Measurements from ENCODE around the gene LUC7L3.

The LUC7L3 gene

GRCh38 chr17:50758989-50759544 lies 39.7 kb downstream of the LUC7L3 start:
- H3K27me3 ChIP-seq (replicated peaks; ENCODE audit: control insufficient read depth, insufficient read depth, low read length, poor library complexity, severe bottlenecking): peaks cover 2% of the 10 kb centered on the region
- H3K36me3 ChIP-seq (ENCODE audit: control insufficient read depth, insufficient read depth, low read length): peaks cover under 1% of the 10 kb centered on the region
- no peak for DNase-seq
- H3K9me3 ChIP-seq (ENCODE audit: control insufficient read depth, low read length): no peaks in the 10 kb centered on the region
- no peak overlapping the region for H3K4me3 ChIP-seq (ENCODE audit: insufficient read depth, low read depth, low read length, poor library complexity, severe bottlenecking)
- H3K4me1 ChIP-seq (ENCODE audit: control insufficient read depth, insufficient read depth, low read length, poor library complexity, severe bottlenecking): peaks cover 3% of the 10 kb centered on the region
- no peak overlapping the region for H3K27ac ChIP-seq (ENCODE audit: insufficient read depth, low read length, poor library complexity, severe bottlenecking)

- no peak for DNase-seq
- no peak overlapping the region for H3K4me3 ChIP-seq (ENCODE audit: insufficient read depth, low read depth, low read length, poor library complexity, severe bottlenecking)
- H3K27me3 ChIP-seq (replicated peaks; ENCODE audit: control insufficient read depth, insufficient read depth, low read length, poor library complexity, severe bottlenecking): peaks cover 2% of the 10 kb centered on the region
- no peaks in the 10 kb centered on the region for H3K9me3 ChIP-seq (ENCODE audit: control insufficient read depth, low read length)
- H3K4me1 ChIP-seq (ENCODE audit: control insufficient read depth, insufficient read depth, low read length, poor library complexity, severe bottlenecking): peaks cover 4% of the 10 kb centered on the region
- H3K27ac ChIP-seq (ENCODE audit: insufficient read depth, low read length, poor library complexity, severe bottlenecking): no peak overlapping the region
- no peaks in the 10 kb centered on the region for H3K36me3 ChIP-seq (ENCODE audit: control insufficient read depth, insufficient read depth, low read length)
These were observed 42.8 kb downstream of the LUC7L3 start for GRCh38 chr17:50762177-50762576.

GRCh38 chr17:50763716-50764475 lies 44.5 kb downstream of the LUC7L3 start:
- Histone ChIP-seq H3K4me1 (ENCODE audit: control insufficient read depth, insufficient read depth, low read length, poor library complexity, severe bottlenecking) (peaks cover 4% of the 10 kb centered on the region), H3K36me3 (ENCODE audit: control insufficient read depth, insufficient read depth, low read length) (no peaks in the 10 kb centered on the region), H3K4me3 (ENCODE audit: insufficient read depth, low read depth, low read length, poor library complexity, severe bottlenecking) (no peak overlapping the region), H3K9me3 (ENCODE audit: control insufficient read depth, low read length) (no peaks in the 10 kb centered on the region), H3K27ac (ENCODE audit: insufficient read depth, low read length, poor library complexity, severe bottlenecking) (no peak overlapping the region), H3K27me3 (replicated peaks; ENCODE audit: control insufficient read depth, insufficient read depth, low read length, poor library complexity, severe bottlenecking) (peaks cover 2% of the 10 kb centered on the region)
- no peak for DNase-seq

- Histone ChIP-seq H3K4me1 (ENCODE audit: control insufficient read depth, insufficient read depth, low read length, poor library complexity, severe bottlenecking) (peaks cover 4% of the 10 kb centered on the region), H3K36me3 (ENCODE audit: control insufficient read depth, insufficient read depth, low read length) (no peaks in the 10 kb centered on the region), H3K9me3 (ENCODE audit: control insufficient read depth, low read length) (no peaks in the 10 kb centered on the region), H3K27ac (ENCODE audit: insufficient read depth, low read length, poor library complexity, severe bottlenecking) (no peak overlapping the region), H3K4me3 (ENCODE audit: insufficient read depth, low read depth, low read length, poor library complexity, severe bottlenecking) (no peak overlapping the region), H3K27me3 (replicated peaks; ENCODE audit: control insufficient read depth, insufficient read depth, low read length, poor library complexity, severe bottlenecking) (peaks cover 2% of the 10 kb centered on the region)
- DNase-seq: no peak
These were observed 45.3 kb downstream of the LUC7L3 start for GRCh38 chr17:50764734-50765149.

GRCh38 chr17:50765454-50766221 lies 46.2 kb downstream of the LUC7L3 start:
- peaks cover 4% of the 10 kb centered on the region for H3K4me1 ChIP-seq (ENCODE audit: control insufficient read depth, insufficient read depth, low read length, poor library complexity, severe bottlenecking)
- H3K27me3 ChIP-seq (replicated peaks; ENCODE audit: control insufficient read depth, insufficient read depth, low read length, poor library complexity, severe bottlenecking): peaks cover 2% of the 10 kb centered on the region
- DNase-seq: no peak
- no peaks in the 10 kb centered on the region for H3K36me3 ChIP-seq (ENCODE audit: control insufficient read depth, insufficient read depth, low read length)
- no peaks in the 10 kb centered on the region for H3K9me3 ChIP-seq (ENCODE audit: control insufficient read depth, low read length)
- H3K27ac ChIP-seq (ENCODE audit: insufficient read depth, low read length, poor library complexity, severe bottlenecking): no peak overlapping the region
- H3K4me3 ChIP-seq (ENCODE audit: insufficient read depth, low read depth, low read length, poor library complexity, severe bottlenecking): no peak overlapping the region

- Histone ChIP-seq H3K27me3 (replicated peaks; ENCODE audit: control insufficient read depth, insufficient read depth, low read length, poor library complexity, severe bottlenecking) (peaks cover 2% of the 10 kb centered on the region), H3K27ac (ENCODE audit: insufficient read depth, low read length, poor library complexity, severe bottlenecking) (no peak overlapping the region), H3K4me1 (ENCODE audit: control insufficient read depth, insufficient read depth, low read length, poor library complexity, severe bottlenecking) (peaks cover 4% of the 10 kb centered on the region), H3K9me3 (ENCODE audit: control insufficient read depth, low read length) (no peaks in the 10 kb centered on the region), H3K4me3 (ENCODE audit: insufficient read depth, low read depth, low read length, poor library complexity, severe bottlenecking) (no peak overlapping the region), H3K36me3 (ENCODE audit: control insufficient read depth, insufficient read depth, low read length) (no peaks in the 10 kb centered on the region)
- DNase-seq: no peak
These were observed 47.0 kb downstream of the LUC7L3 start for GRCh38 chr17:50766222-50767023.

GRCh38 chr17:50767030-50767429 lies 47.6 kb downstream of the LUC7L3 start:
- no peak overlapping the region for H3K4me3 ChIP-seq (ENCODE audit: insufficient read depth, low read depth, low read length, poor library complexity, severe bottlenecking)
- no peaks in the 10 kb centered on the region for H3K9me3 ChIP-seq (ENCODE audit: control insufficient read depth, low read length)
- H3K36me3 ChIP-seq (ENCODE audit: control insufficient read depth, insufficient read depth, low read length): no peaks in the 10 kb centered on the region
- no peak overlapping the region for H3K27ac ChIP-seq (ENCODE audit: insufficient read depth, low read length, poor library complexity, severe bottlenecking)
- H3K27me3 ChIP-seq (replicated peaks; ENCODE audit: control insufficient read depth, insufficient read depth, low read length, poor library complexity, severe bottlenecking): peaks cover 2% of the 10 kb centered on the region
- no peak for DNase-seq
- H3K4me1 ChIP-seq (ENCODE audit: control insufficient read depth, insufficient read depth, low read length, poor library complexity, severe bottlenecking): peaks cover 4% of the 10 kb centered on the region

- H3K27me3 ChIP-seq (replicated peaks; ENCODE audit: control insufficient read depth, insufficient read depth, low read length, poor library complexity, severe bottlenecking): peaks cover 2% of the 10 kb centered on the region
- no peaks in the 10 kb centered on the region for H3K36me3 ChIP-seq (ENCODE audit: control insufficient read depth, insufficient read depth, low read length)
- no peak within 1 kb of the TSS for H3K27ac ChIP-seq (ENCODE audit: insufficient read depth, low read length, poor library complexity, severe bottlenecking)
- H3K9me3 ChIP-seq (ENCODE audit: control insufficient read depth, low read length): no peaks in the 10 kb centered on the region
- peaks cover 4% of the 10 kb centered on the region for H3K4me1 ChIP-seq (ENCODE audit: control insufficient read depth, insufficient read depth, low read length, poor library complexity, severe bottlenecking)
- DNase-seq: no peak
- H3K4me3 ChIP-seq (ENCODE audit: insufficient read depth, low read depth, low read length, poor library complexity, severe bottlenecking): no peak within 1 kb of the TSS
These were observed 48.0 kb downstream of the LUC7L3 start, which contains the start of gene ANKRD40CL for GRCh38 chr17:50767446-50767845. ANKRD40CL (minus strand) TSS chr17:50767518; CDS start chr17:50766913, 605 bp downstream.

GRCh38 chr17:50768346-50768761 lies 49.0 kb downstream of the LUC7L3 start:
- H3K4me1 ChIP-seq (ENCODE audit: control insufficient read depth, insufficient read depth, low read length, poor library complexity, severe bottlenecking): peaks cover 4% of the 10 kb centered on the region
- no peaks in the 10 kb centered on the region for H3K9me3 ChIP-seq (ENCODE audit: control insufficient read depth, low read length)
- H3K4me3 ChIP-seq (ENCODE audit: insufficient read depth, low read depth, low read length, poor library complexity, severe bottlenecking): no peak overlapping the region
- H3K27ac ChIP-seq (ENCODE audit: insufficient read depth, low read length, poor library complexity, severe bottlenecking): no peak overlapping the region
- peaks cover 2% of the 10 kb centered on the region for H3K27me3 ChIP-seq (replicated peaks; ENCODE audit: control insufficient read depth, insufficient read depth, low read length, poor library complexity, severe bottlenecking)
- no peak for DNase-seq
- H3K36me3 ChIP-seq (ENCODE audit: control insufficient read depth, insufficient read depth, low read length): no peaks in the 10 kb centered on the region

Data from effector memory CD4-positive, alpha-beta T cell (primary cell).